GM18508 (cell line): ENCODE data around the gene TPSAB1.
"Not testable (repeated sequence)": the region's sequence is repeated elsewhere in the genome, so short reads cannot be mapped to it uniquely, and the experiment has no call there.

Experiments used
- ATAC-seq: cut with Tn5 transposase; IDR thresholded peaks from one replicate; pipeline ENCODE4 v1.9.1; 2021; ENCODE audit warnings: moderate number of reproducible peaks; ENCODE audit not compliant: insufficient read depth, unreplicated experiment

Gene TPSAB1

GRCh38 chr16:1222553-1223354 lies 17.8 kb upstream of the TPSAB1 start:
- no peak for ATAC-seq

GRCh38 chr16:1223355-1224214 lies 16.9 kb upstream of the TPSAB1 start:
- no peak for ATAC-seq

GRCh38 chr16:1224558-1224957 lies 15.9 kb upstream of the TPSAB1 start:
- no peak for ATAC-seq

- ATAC-seq: no peak
These were observed 15.5 kb upstream of the TPSAB1 start, which contains the start of gene TPSG1 for GRCh38 chr16:1225051-1225451. TSS of gene TPSG1 (minus strand) at chr16:1225268. CDS start at chr16:1225252, 16 bp downstream.

GRCh38 chr16:1225728-1226311 lies 14.7 kb upstream of the TPSAB1 start:
- not testable (repeated sequence) for ATAC-seq

GRCh38 chr16:1226692-1227091 lies 13.8 kb upstream of the TPSAB1 start:
- not testable (repeated sequence) for ATAC-seq

- ATAC-seq: not testable (repeated sequence)
These were observed 12.3 kb upstream of the TPSAB1 start for GRCh38 chr16:1228227-1228626.

GRCh38 chr16:1229476-1229875 lies 11.0 kb upstream of the TPSAB1 start:
- ATAC-seq: not testable (repeated sequence)

- not testable (repeated sequence) for ATAC-seq
These were observed 10.4 kb upstream of the TPSAB1 start, which contains the start of gene TPSB2 for GRCh38 chr16:1230084-1230470. TSS of gene TPSB2 (minus strand) at chr16:1230184. CDS start at chr16:1229951, 233 bp downstream.

- not testable (repeated sequence) for ATAC-seq
These were observed 9.9 kb upstream of the TPSAB1 start for GRCh38 chr16:1230471-1231212.

- ATAC-seq: not testable (repeated sequence)
These were observed 9.2 kb upstream of the TPSAB1 start for GRCh38 chr16:1231301-1231700.

GRCh38 chr16:1232049-1232748 lies 8.3 kb upstream of the TPSAB1 start:
- not testable (repeated sequence) for ATAC-seq

GRCh38 chr16:1236659-1237058 lies 3.8 kb upstream of the TPSAB1 start:
- ATAC-seq: not testable (repeated sequence)

- no peak for ATAC-seq
These were observed 2.5 kb upstream of the TPSAB1 start for GRCh38 chr16:1237990-1238389.

GRCh38 chr16:1238909-1239308 lies 1.6 kb upstream of the TPSAB1 start:
- ATAC-seq: not testable (repeated sequence)

- not testable (repeated sequence) for ATAC-seq
These were observed 930 bp upstream of the TPSAB1 start for GRCh38 chr16:1239575-1239974.

- not testable (repeated sequence) for ATAC-seq
These were observed 576 bp downstream of the TPSAB1 start for GRCh38 chr16:1241081-1241480.

GRCh38 chr16:1243363-1243762 lies 2.9 kb downstream of the TPSAB1 start:
- ATAC-seq: not testable (repeated sequence)
